Articular chondrocyte of knee joint (primary cell): ENCODE measurements around the gene ATP2B3. TPM values are rescaled to one million over a fixed set of nuclear protein-coding genes. Genes with fewer than 3 reads are reported as not detected.

Source experiments
- total RNA-seq: library from RNA; depleted of rRNA; stranded (reverse); fragments of >200 nt; gene quantifications from 2 replicates; pipeline ENCODE4 v1.2.3, GENCODE V29; 2012

ATP2B3 gene
- under 0.01 and 0.32 TPM in 2 replicates for total RNA-seq

DNA sequence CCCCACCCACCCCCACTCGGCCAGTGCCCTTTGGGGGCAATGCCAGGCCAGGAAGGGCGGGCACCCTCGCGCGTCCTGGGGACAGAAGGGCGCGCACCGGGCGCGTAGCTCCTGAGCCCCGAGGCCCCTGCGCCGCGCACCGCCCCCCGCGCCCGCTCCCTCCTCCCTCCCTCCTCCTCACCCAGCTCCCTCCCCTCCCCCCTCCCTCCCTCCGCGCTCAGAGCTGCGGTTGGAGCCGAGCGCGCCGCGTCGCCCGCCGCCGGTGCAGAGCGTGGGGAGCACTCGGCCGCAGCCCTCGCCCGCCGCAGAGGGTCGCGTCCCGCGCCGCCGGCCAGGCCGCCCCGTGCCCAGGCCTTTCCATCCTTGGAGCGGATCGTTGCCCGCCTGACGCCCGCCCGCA lies at the start of gene ATP2B3:
Gene ATP2B3 (plus strand): TSS at position 220 of the 400 bp plus-strand sequence. CDS start 18,606 bp downstream, outside the sequence.

DNA sequence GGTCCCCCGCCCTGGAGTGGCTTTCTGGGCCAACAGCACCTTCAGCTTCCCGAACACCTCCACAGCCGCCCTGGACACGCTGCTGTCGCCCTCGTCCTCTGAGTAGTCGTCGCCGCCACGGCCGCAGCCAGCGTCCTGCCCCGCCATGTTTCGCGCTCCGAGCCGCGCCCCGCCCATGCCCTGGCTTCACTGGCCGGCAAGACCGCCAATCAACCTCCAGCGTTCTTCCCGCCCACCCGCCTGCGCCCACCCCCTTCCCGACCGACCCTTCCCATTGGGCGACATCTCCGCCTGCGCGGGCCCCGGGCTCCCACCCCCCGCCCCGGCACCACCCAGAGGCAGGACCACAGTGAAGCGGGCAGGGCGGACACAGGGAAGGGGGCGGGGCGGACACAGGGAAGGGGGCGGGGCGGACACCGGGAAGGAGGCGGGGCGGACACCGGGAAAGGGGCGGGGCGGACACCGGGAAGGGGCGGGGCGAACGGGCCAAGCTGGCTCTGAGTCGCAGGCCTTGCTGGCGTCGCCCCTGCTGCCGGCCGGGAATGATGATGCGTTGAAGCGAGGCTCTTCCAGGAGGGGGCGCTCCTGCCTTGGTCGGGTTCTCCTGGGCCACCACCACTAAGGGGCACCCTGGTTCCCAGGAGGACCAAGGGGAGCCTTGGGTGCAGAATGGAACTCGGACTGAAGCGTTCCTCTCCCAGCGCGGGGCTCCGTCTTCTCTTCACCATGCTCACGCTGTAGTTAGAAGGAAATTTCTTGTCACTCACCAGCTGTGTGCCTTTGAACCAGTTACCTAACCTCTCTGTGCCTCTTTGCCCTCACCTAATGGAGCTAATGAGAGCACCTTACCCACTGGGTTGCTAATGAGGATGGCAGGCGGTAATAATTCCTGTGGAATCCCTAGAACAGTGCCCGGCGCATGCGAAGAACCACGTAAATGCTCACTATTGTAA lies 46.8 kb upstream of the ATP2B3 start, which contains the start of gene HAUS7:
Gene HAUS7 (minus strand): TSS at position 166 of the 953 bp plus-strand sequence. CDS start 19 bp downstream, at position 147.

DNA sequence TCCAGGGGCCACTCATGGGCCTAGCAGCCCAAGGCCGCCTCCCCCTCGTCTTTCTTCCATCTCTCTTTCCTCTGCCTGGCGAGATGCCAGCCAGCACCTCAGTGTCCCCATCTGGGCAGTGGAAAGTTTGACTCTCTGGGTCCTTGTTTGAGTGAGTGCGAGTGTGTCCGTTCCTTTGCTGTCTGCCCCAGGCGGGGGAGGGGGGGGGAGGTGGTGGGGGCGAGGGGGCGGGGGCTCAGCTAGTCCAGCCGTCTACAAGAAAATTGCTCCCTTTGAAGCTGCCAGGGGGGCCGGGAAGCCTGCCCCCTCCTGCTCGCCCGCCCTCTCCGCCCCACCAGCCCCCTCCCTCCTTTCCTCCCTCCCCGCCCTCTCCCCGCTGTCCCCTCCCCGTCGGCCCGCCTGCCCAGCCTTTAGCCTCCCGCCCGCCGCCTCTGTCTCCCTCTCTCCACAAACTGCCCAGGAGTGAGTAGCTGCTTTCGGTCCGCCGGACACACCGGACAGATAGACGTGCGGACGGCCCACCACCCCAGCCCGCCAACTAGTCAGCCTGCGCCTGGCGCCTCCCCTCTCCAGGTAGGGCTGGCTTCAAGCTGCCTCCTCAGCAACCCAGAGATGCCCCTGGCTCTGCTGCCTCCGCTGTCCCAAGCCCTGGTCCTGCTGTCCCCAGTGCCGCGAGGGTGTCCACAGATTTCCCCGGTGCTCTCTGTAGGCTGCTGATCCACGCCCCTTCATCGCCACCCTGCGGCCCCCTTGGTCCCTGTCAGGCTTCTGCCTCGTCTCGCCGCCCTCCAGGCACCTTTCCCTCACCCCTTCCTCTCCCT lies 22.7 kb upstream of the ATP2B3 start, which contains the start of gene BGN:
Gene BGN (plus strand): TSS at position 440 of the 821 bp plus-strand sequence. CDS start 9,652 bp downstream, outside the sequence.

DNA sequence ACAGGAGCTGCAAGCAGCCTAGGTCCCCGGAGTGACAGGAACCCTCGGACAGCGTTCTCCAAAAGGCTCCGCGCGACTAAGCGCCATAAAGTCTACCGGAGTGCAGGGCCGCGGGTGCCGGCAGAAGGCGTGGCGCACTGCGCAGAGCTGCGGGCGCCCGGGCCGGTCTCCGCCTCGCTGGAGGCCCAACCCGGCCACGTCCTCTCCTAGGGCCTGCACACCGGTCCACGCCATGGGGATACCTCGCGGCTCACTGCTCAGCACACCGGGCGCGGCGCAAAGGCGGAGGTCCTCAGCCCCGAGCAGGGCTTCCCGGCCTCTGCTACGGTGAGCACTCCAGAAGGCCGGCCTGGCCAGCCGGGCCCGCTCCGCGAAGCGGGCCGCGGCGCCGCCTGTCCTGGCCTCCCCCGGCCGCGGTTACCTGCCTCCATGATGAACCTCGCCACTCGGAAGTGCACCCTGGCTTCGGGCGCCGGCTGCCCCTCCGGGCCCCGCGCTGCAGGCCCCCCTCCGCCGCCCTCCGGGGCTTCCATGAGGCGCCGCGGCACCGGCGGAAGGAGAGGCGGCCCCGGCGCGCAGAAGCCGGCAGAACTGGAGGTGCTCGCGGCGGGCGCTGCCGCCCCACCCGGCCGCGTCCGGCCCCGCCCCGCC lies 81.2 kb downstream of the ATP2B3 start, which contains the start of gene CCNQ:
Gene CCNQ (minus strand): TSS at position 599 of the 651 bp plus-strand sequence. CDS start 66 bp downstream, at position 533.

Other genes starting within 250 kb of the ATP2B3 start
- gene PNMA6F, start 195.9 kb upstream of the ATP2B3 start, total RNA-seq, result not detected in 2 replicates
- 10.2 and 10.7 TPM in 2 replicates for gene ZNF275, start 183.5 kb upstream of the ATP2B3 start, total RNA-seq
- gene PNMA6E, start 116.3 kb upstream of the ATP2B3 start, total RNA-seq, result not detected in 2 replicates
- gene ZFP92, start 106.2 kb upstream of the ATP2B3 start, total RNA-seq, result 0.13 and 0.22 TPM in 2 replicates
- gene TREX2, start 71.6 kb upstream of the ATP2B3 start, total RNA-seq, result 0.54 and 1.3 TPM in 2 replicates
- gene HAUS7, start 47.1 kb upstream of the ATP2B3 start, total RNA-seq, result 11.0 and 13.7 TPM in 2 replicates
- gene BGN, start 22.7 kb upstream of the ATP2B3 start, total RNA-seq, result 116 and 154 TPM in 2 replicates
- 18.2 and 23.9 TPM in 2 replicates for gene CCNQ, start 81.5 kb downstream of the ATP2B3 start, total RNA-seq
- not detected in 2 replicates for gene DUSP9, start 129.6 kb downstream of the ATP2B3 start, total RNA-seq
- 0.39 and 0.65 TPM in 2 replicates for gene PNCK, start 156.2 kb downstream of the ATP2B3 start, total RNA-seq
- 14.9 and 22.5 TPM in 2 replicates for gene SLC6A8, start 170.3 kb downstream of the ATP2B3 start, total RNA-seq
- 114 and 131 TPM in 2 replicates for gene BCAP31, start 206.7 kb downstream of the ATP2B3 start, total RNA-seq
- 13.2 and 13.3 TPM in 2 replicates for gene ABCD1, start 207.2 kb downstream of the ATP2B3 start, total RNA-seq
- gene PLXNB3, start 246.6 kb downstream of the ATP2B3 start, total RNA-seq, result 4.7 and 5.0 TPM in 2 replicates